Transverse colon (tissue), 3 donors: ENCODE measurements around the gene HERC4.

ENCODE experiments used
- CTCF ChIP-seq, 5 experiments: fragments of 200-600 bp in 3 of 5; fragments of 450-650 bp in 2 of 5; sonication (generic) in 3 of 5; IDR thresholded peaks; 1 replicate in 2 of 5; 2 replicates in 3 of 5; pipeline ENCODE4 v1.5.1; 2016 to 2017; ENCODE audit warnings: antibody characterized with exemption in 5 of 5, inconsistent platforms in 3 of 5, mild to moderate bottlenecking in 2 of 5, moderate library complexity in 1 of 5
- EP300 ChIP-seq: sonication (generic); formaldehyde crosslinking; IDR thresholded peaks from one replicate; pipeline ENCODE4 v1.6.1; 2017; ENCODE audit warnings: antibody characterized with exemption, low read depth

GRCh38 chr10:68047554-68048327, 27.3 kb downstream of the HERC4 start:
- no peak for TF ChIP-seq EP300
- no peak for TF ChIP-seq CTCF (IDR thresholded peaks at IDR 0.05)
